H9 (cell line): ENCODE results near the gene CHML. TPM values are rescaled to one million over a fixed set of nuclear protein-coding genes. Genes with fewer than 3 reads are reported as not detected.

Source experiments
- DNase-seq: peaks from one replicate; pipeline ENCODE4 v3.0.0-alpha.2; 2017
- H2AFZ ChIP-seq: one replicate; pipeline ENCODE4 v1.6.1; 2013; ENCODE audit warnings: mild to moderate bottlenecking, low read length, control low read depth, moderate library complexity
- H2AK5ac ChIP-seq: 2 replicates; pipeline ENCODE4 v1.6.1; 2013; ENCODE audit warnings: low read length, control low read depth, mixed read lengths; ENCODE audit not compliant: insufficient read length
- H2BK120ac ChIP-seq: one replicate; pipeline ENCODE4 v1.6.1; 2013; ENCODE audit warnings: low read depth, mild to moderate bottlenecking, low read length, control low read depth, inconsistent platforms; ENCODE audit not compliant: poor library complexity, severe bottlenecking
- H2BK12ac ChIP-seq: 2 replicates; pipeline ENCODE4 v1.6.1; 2013; ENCODE audit warnings: low read length, control low read depth, mixed read lengths, low read depth; ENCODE audit not compliant: insufficient read length
- H2BK15ac ChIP-seq: 2 replicates; pipeline ENCODE4 v1.6.1; 2013; ENCODE audit warnings: low read depth, low read length, control low read depth
- H2BK20ac ChIP-seq: one replicate; pipeline ENCODE4 v1.6.1; 2013; ENCODE audit warnings: low read depth, mild to moderate bottlenecking, low read length, control low read depth, inconsistent platforms; ENCODE audit not compliant: poor library complexity, severe bottlenecking
- H2BK5ac ChIP-seq: 2 replicates; pipeline ENCODE4 v1.6.1; 2013; ENCODE audit warnings: low read length, control low read depth, mixed read lengths; ENCODE audit not compliant: insufficient read length
- H3K14ac ChIP-seq: 2 replicates; pipeline ENCODE4 v1.6.1; 2013; ENCODE audit warnings: low read length, control low read depth; ENCODE audit not compliant: insufficient read depth
- H3K18ac ChIP-seq: 2 replicates; pipeline ENCODE4 v1.6.1; 2013; ENCODE audit warnings: low read depth, mild to moderate bottlenecking, mixed read lengths, low read length, control low read depth; ENCODE audit not compliant: insufficient read length
- H3K23ac ChIP-seq: 2 replicates; pipeline ENCODE4 v1.6.1; 2013; ENCODE audit warnings: low read length, control low read depth, mixed read lengths, low read depth; ENCODE audit not compliant: insufficient read length
- H3K23me2 ChIP-seq: 2 replicates; pipeline ENCODE4 v1.6.1; 2013; ENCODE audit warnings: low read depth, mild to moderate bottlenecking, mixed read lengths, low read length, control low read depth; ENCODE audit not compliant: insufficient read length, poor library complexity, severe bottlenecking
- H3K27ac ChIP-seq: 2 replicates; pipeline ENCODE4 v1.5.1; 2013; ENCODE audit warnings: low read length, control low read depth, mixed read lengths, low read depth; ENCODE audit not compliant: insufficient read length
- H3K27me3 ChIP-seq: 2 replicates; pipeline ENCODE4 v1.6.1; 2013; ENCODE audit warnings: low read length, control low read depth, inconsistent platforms; ENCODE audit not compliant: insufficient read depth
- H3K4ac ChIP-seq: 2 replicates; pipeline ENCODE4 v1.6.1; 2013; ENCODE audit warnings: low read depth, mild to moderate bottlenecking, control low read depth, inconsistent platforms, low read length, moderate library complexity
- H3K4me1 ChIP-seq: 2 replicates; pipeline ENCODE4 v1.6.1; 2013; ENCODE audit warnings: low read length, control low read depth, inconsistent platforms; ENCODE audit not compliant: insufficient read depth
- H3K4me2 ChIP-seq: 2 replicates; pipeline ENCODE4 v1.6.1; 2013; ENCODE audit warnings: low read length, control low read depth, mixed read lengths; ENCODE audit not compliant: insufficient read length, insufficient read depth
- H3K56ac ChIP-seq: 2 replicates; pipeline ENCODE4 v1.6.1; 2013; ENCODE audit warnings: low read depth, mild to moderate bottlenecking, mixed read lengths, low read length, control low read depth; ENCODE audit not compliant: insufficient read length
- H3K79me1 ChIP-seq: 2 replicates; pipeline ENCODE4 v1.6.1; 2013; ENCODE audit warnings: low read depth, mild to moderate bottlenecking, moderate library complexity, low read length, control low read depth, inconsistent platforms; ENCODE audit not compliant: insufficient read depth, poor library complexity, severe bottlenecking
- H3K79me2 ChIP-seq: 2 replicates; pipeline ENCODE4 v1.6.1; 2013; ENCODE audit warnings: low read length, control low read depth, inconsistent platforms; ENCODE audit not compliant: insufficient read depth
- H3K9ac ChIP-seq: 2 replicates; pipeline ENCODE4 v1.6.1; 2013; ENCODE audit warnings: low read length, control low read depth, mixed read lengths; ENCODE audit not compliant: insufficient read length; ENCODE audit errors: extremely low read depth
- H3K9me3 ChIP-seq: one replicate; pipeline ENCODE4 v1.6.1; 2013; ENCODE audit warnings: low read depth, low read length, inconsistent platforms; ENCODE audit not compliant: control insufficient read depth
- H3T11ph ChIP-seq: one replicate; pipeline ENCODE4 v1.6.1; 2013; ENCODE audit warnings: mild to moderate bottlenecking, low read length, control low read depth, inconsistent platforms
- H4K20me1 ChIP-seq: one replicate; pipeline ENCODE4 v1.6.1; 2013; ENCODE audit not compliant: control insufficient read depth, insufficient read length, insufficient read depth
- H4K5ac ChIP-seq: 2 replicates; pipeline ENCODE4 v1.6.1; 2013; ENCODE audit warnings: low read depth, mild to moderate bottlenecking, mixed read lengths, low read length, control low read depth; ENCODE audit not compliant: insufficient read length
- H4K8ac ChIP-seq: replicated peaks from 2 replicates; pipeline ENCODE4 v1.6.1; 2013; ENCODE audit warnings: low read length, control low read depth, mixed read lengths, low read depth; ENCODE audit not compliant: insufficient read length
- H4K91ac ChIP-seq: 2 replicates; pipeline ENCODE4 v1.6.1; 2013; ENCODE audit warnings: low read depth, mild to moderate bottlenecking, moderate library complexity, mixed read lengths, low read length, control low read depth; ENCODE audit not compliant: insufficient read length
- H3K27ac Mint-ChIP-seq, 3 experiments: 2 replicates in 2 of 3; 3 replicates in 1 of 3; pipeline ENCODE4 v1.8.0; 2020 to 2021; ENCODE audit warnings: mixed read lengths in 3 of 3, mild to moderate bottlenecking in 1 of 3, moderate library complexity in 1 of 3
- H3K27me3 Mint-ChIP-seq: 2 replicates; pipeline ENCODE4 v1.8.0; 2021; ENCODE audit warnings: low read depth, mild to moderate bottlenecking, moderate library complexity, mixed read lengths
- H3K36me3 Mint-ChIP-seq, 3 experiments: 2 replicates in 2 of 3; 3 replicates in 1 of 3; pipeline ENCODE4 v1.8.0; 2020 to 2021; ENCODE audit warnings: low read depth in 3 of 3, mixed read lengths in 3 of 3; ENCODE audit not compliant: insufficient read depth in 1 of 3
- H3K4me1 Mint-ChIP-seq, 2 experiments: 2 replicates each; pipeline ENCODE4 v1.8.0; 2020; ENCODE audit warnings: mixed read lengths in 2 of 2
- H3K4me3 Mint-ChIP-seq, 2 experiments: 2 replicates in 1 of 2; 3 replicates in 1 of 2; pipeline ENCODE4 v1.8.0; 2020 to 2021; ENCODE audit warnings: mild to moderate bottlenecking in 2 of 2, mixed read lengths in 2 of 2, moderate library complexity in 1 of 2
- H3K9me3 Mint-ChIP-seq, 2 experiments: 2 replicates in 1 of 2; 3 replicates in 1 of 2; pipeline ENCODE4 v1.8.0; 2020; ENCODE audit warnings: mild to moderate bottlenecking in 2 of 2, mixed read lengths in 2 of 2, moderate library complexity in 1 of 2
- CTCF ChIP-seq: fragments of 200-600 bp; sonication (generic); conservative IDR thresholded peaks from 3 replicates; pipeline ENCODE4 v1.8.0; 2021; ENCODE audit warnings: antibody characterized with exemption, mild to moderate bottlenecking
- WGBS: extraction: QIAGEN DNeasy Blood & Tissue Kit; methylation state at CpG from one replicate; pipeline ENCODE4 v1.1.7; 2013; ENCODE audit warnings: missing lambda C conversion rate, low lambda C conversion rate, mixed read lengths; ENCODE audit not compliant: insufficient read length; ENCODE audit errors: extremely low coverage; 5-methylcytosine and 5-hydroxymethylcytosine counted together
- total RNA-seq: library from RNA; stranded (reverse); gene quantifications from 2 replicates; pipeline ENCODE4 v1.2.1, GENCODE V29; 2021

CHML gene
- total RNA-seq, 1 experiment from 2014 or later = 45.7 TPM

GRCh38 chr1:241645199-241645598 lies 5.0 kb upstream of the CHML start:
- no peak overlapping the region for H2BK120ac ChIP-seq
- no peak overlapping the region for H3K4me2 ChIP-seq
- no peak overlapping the region for H3K14ac ChIP-seq
- H3K23ac ChIP-seq = no peak overlapping the region
- H4K5ac ChIP-seq = no peak overlapping the region
- H2BK15ac ChIP-seq = no peak overlapping the region
- no peak overlapping the region for H2BK20ac ChIP-seq
- TF ChIP-seq CTCF = no peak
- no peaks in the 10 kb centered on the region for H3K9me3 ChIP-seq
- H3K79me1 ChIP-seq = no peaks in the 10 kb centered on the region
- no peak overlapping the region for H3K9ac ChIP-seq
- Mint-ChIP-seq H3K27ac (no peak overlapping the region), H3K27me3 (peaks cover 16% of the 10 kb centered on the region), H3K4me3 (no peak overlapping the region), H3K4me1 (peaks cover 5 to 7% of the 10 kb centered on the region in 2 experiments), H3K36me3 (peaks cover 2 to 17% (median 16%) of the 10 kb centered on the region in 3 experiments), H3K9me3 (peaks cover 13 to 17% of the 10 kb centered on the region in 2 experiments)
- H4K91ac ChIP-seq = no peak overlapping the region
- no peaks in the 10 kb centered on the region for H4K20me1 ChIP-seq
- no peak overlapping the region for H2BK5ac ChIP-seq
- H2AFZ ChIP-seq = peak overlapping the region; percentile 59
- no peak for DNase-seq
- no peak overlapping the region for H3K4ac ChIP-seq
- no peak overlapping the region for H3T11ph ChIP-seq
- H3K56ac ChIP-seq = no peak overlapping the region
- no peak overlapping the region for H3K27ac ChIP-seq
- H3K27me3 ChIP-seq = no peaks in the 10 kb centered on the region
- peaks cover 3% of the 10 kb centered on the region for H3K23me2 ChIP-seq
- no peak overlapping the region for H3K18ac ChIP-seq
- H4K8ac ChIP-seq = no peak overlapping the region
- H3K4me1 ChIP-seq = no peaks in the 10 kb centered on the region
- H3K79me2 ChIP-seq = no peaks in the 10 kb centered on the region
- no peak overlapping the region for H2AK5ac ChIP-seq
- WGBS = no CpG with 5 or more reads among the region's 4 CpGs
- H2BK12ac ChIP-seq = no peak overlapping the region
